Ishikawa (cell line): ENCODE results near the gene SH3TC1.

Experiments
- EP300 ChIP-seq: IDR thresholded peaks from 2 replicates; pipeline ENCODE4 v1.6.1; 2012; ENCODE audit warnings: borderline replicate concordance
- FOXM1 ChIP-seq: IDR thresholded peaks from 2 replicates; pipeline ENCODE4 v1.6.1; 2012; ENCODE audit warnings: low read depth, borderline replicate concordance
- RAD21 ChIP-seq: IDR thresholded peaks from 2 replicates; pipeline ENCODE4 v1.6.1; 2012; ENCODE audit warnings: low read depth
- TAF1 ChIP-seq: IDR thresholded peaks from 2 replicates; pipeline ENCODE4 v1.6.1; 2012; ENCODE audit warnings: low read depth, mild to moderate bottlenecking
- TCF12 ChIP-seq: IDR thresholded peaks from 2 replicates; pipeline ENCODE4 v1.6.1; 2012; ENCODE audit warnings: low read depth
- YY1 ChIP-seq: IDR thresholded peaks from 2 replicates; pipeline ENCODE4 v1.6.1; 2012; ENCODE audit warnings: low read depth
- TF ChIP-seq, protein P1 (sequence below): IDR thresholded peaks from 2 replicates; pipeline ENCODE4 v1.6.1; 2012; ENCODE audit warnings: low read depth, mild to moderate bottlenecking

DNA sequence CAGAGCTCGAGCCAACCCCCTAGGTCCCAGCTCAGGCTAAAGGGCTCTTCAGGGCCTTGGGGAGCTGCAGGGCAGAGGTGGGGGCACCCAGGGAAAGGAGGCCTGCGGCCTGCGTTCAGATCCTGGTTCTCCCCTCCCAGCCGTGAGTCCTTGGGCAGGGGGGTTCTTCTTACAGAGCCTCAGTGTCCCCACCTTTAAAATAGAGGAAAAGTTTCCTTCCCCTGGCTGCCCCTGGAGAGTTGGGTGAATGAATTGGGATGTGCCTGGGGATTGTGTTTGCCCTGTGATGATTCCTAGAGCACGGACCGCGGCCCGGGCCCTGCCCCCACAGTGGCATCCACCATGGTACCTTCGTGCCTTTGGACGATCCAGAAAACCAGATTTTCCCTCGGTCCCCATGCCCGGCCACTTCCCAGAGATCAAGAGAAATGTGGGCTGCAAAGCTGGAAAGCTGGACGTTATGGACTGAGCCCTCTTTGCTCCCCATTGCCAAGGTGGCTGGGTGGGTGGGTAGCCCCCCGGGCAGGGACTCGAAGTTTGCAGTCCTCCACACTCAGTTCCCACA is 81.9 kb downstream of the SH3TC1 start:
- no peak for TF ChIP-seq EP300
- TF ChIP-seq, protein P1, sequence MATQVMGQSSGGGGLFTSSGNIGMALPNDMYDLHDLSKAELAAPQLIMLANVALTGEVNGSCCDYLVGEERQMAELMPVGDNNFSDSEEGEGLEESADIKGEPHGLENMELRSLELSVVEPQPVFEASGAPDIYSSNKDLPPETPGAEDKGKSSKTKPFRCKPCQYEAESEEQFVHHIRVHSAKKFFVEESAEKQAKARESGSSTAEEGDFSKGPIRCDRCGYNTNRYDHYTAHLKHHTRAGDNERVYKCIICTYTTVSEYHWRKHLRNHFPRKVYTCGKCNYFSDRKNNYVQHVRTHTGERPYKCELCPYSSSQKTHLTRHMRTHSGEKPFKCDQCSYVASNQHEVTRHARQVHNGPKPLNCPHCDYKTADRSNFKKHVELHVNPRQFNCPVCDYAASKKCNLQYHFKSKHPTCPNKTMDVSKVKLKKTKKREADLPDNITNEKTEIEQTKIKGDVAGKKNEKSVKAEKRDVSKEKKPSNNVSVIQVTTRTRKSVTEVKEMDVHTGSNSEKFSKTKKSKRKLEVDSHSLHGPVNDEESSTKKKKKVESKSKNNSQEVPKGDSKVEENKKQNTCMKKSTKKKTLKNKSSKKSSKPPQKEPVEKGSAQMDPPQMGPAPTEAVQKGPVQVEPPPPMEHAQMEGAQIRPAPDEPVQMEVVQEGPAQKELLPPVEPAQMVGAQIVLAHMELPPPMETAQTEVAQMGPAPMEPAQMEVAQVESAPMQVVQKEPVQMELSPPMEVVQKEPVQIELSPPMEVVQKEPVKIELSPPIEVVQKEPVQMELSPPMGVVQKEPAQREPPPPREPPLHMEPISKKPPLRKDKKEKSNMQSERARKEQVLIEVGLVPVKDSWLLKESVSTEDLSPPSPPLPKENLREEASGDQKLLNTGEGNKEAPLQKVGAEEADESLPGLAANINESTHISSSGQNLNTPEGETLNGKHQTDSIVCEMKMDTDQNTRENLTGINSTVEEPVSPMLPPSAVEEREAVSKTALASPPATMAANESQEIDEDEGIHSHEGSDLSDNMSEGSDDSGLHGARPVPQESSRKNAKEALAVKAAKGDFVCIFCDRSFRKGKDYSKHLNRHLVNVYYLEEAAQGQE = no peak
- no peak for TF ChIP-seq FOXM1
- TF ChIP-seq YY1 = no peak
- no peak for TF ChIP-seq TCF12
- no peak for TF ChIP-seq TAF1
- no peak for TF ChIP-seq RAD21
